ENCODE results near the gene MIDN. TPM values are rescaled to one million over a fixed set of nuclear protein-coding genes. Genes with fewer than 3 reads are reported as not detected.

The MIDN gene
- total RNA-seq, 3 donors from 2014 or later, result 13.8 to 28.5 (median 22.4) TPM

GRCh38 chr19:1233115-1233667, 15.2 kb upstream of the MIDN start:
- H3K27ac ChIP-seq, result no peak overlapping the region
- TF ChIP-seq CTCF (IDR thresholded peaks at IDR 0.05) (no peak), POLR2A (IDR thresholded peaks at IDR 0.05) (no peak), POLR2AphosphoS5 (IDR thresholded peaks at IDR 0.05) (no peak)
- intact Hi-C loops (cut with DNase I; ENCODE audit: low total_unique reads), result no loop called here
- no peak for DNase-seq (ENCODE audit: low spot score in 2 of 2)
- no peaks in the 10 kb centered on the region for H3K27me3 ChIP-seq
- H3K4me1 ChIP-seq, result peaks cover 0 to 5% of the 10 kb centered on the region in 2 donors
- H3K4me3 ChIP-seq, result no peak overlapping the region
- H3K9me3 ChIP-seq, result no peaks in the 10 kb centered on the region
- no peaks in the 10 kb centered on the region for H3K36me3 ChIP-seq

- no peaks in the 10 kb centered on the region for H3K36me3 ChIP-seq
- no peak for DNase-seq (ENCODE audit: low spot score in 2 of 2)
- intact Hi-C loops (cut with DNase I; ENCODE audit: low total_unique reads), result no loop called here
- TF ChIP-seq POLR2A (IDR thresholded peaks at IDR 0.05) (no peak), CTCF (IDR thresholded peaks at IDR 0.05) (no peak), POLR2AphosphoS5 (IDR thresholded peaks at IDR 0.05) (no peak)
- no peaks in the 10 kb centered on the region for H3K9me3 ChIP-seq
- no peak overlapping the region for H3K4me3 ChIP-seq
- no peaks in the 10 kb centered on the region for H3K27me3 ChIP-seq
- no peak overlapping the region for H3K27ac ChIP-seq
- H3K4me1 ChIP-seq, result peaks cover 0 to 5% of the 10 kb centered on the region in 2 donors
Observed at GRCh38 chr19:1234051-1234954, 14.1 kb upstream of the MIDN start.

DNA sequence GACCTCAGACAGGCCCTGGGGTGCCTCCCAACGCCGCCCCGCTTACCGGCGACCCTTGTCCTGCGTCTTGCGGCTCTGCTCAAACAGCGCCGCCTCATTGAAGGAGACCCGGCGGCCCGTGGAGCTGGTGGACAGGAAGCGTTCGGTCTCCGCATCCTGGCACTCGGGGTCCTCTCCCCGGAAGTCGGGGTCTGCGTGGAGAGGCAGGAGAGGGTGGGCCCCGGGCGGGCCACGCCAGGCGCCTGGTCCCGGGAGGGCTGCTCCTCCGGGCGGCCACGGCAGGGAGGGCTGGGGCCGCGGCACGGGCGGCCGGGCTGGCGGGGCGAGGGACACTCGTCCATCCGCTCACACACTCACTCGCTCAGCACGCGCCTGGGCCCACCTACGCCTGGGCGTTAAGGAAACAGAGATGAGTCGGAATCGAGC, 13.4 kb upstream of the MIDN start:
- Histone ChIP-seq H3K4me1 (peaks cover 0 to 5% of the 10 kb centered on the region in 2 donors), H3K27me3 (no peaks in the 10 kb centered on the region), H3K27ac (no peak overlapping the region), H3K36me3 (no peaks in the 10 kb centered on the region), H3K4me3 (no peak overlapping the region), H3K9me3 (no peaks in the 10 kb centered on the region)
- intact Hi-C loops (cut with DNase I; ENCODE audit: low total_unique reads), result no loop called here
- TF ChIP-seq CTCF (IDR thresholded peaks at IDR 0.05) (no peak), POLR2A (IDR thresholded peaks at IDR 0.05) (no peak), POLR2AphosphoS5 (IDR thresholded peaks at IDR 0.05) (no peak)
- no peak for DNase-seq (ENCODE audit: low spot score in 2 of 2)

GRCh38 chr19:1235625-1236538, 12.5 kb upstream of the MIDN start:
- peaks cover 3 to 7% of the 10 kb centered on the region in 2 donors for H3K4me1 ChIP-seq
- TF ChIP-seq POLR2AphosphoS5 (IDR thresholded peaks at IDR 0.05) (no peak), CTCF (IDR thresholded peaks at IDR 0.05) (no peak), POLR2A (IDR thresholded peaks at IDR 0.05) (no peak)
- H3K4me3 ChIP-seq, result peak overlapping the region in 2 of 3 donors; percentile 64 to 87
- no peaks in the 10 kb centered on the region for H3K36me3 ChIP-seq
- no peaks in the 10 kb centered on the region for H3K27me3 ChIP-seq
- DNase-seq (ENCODE audit: low spot score in 2 of 2), result no peak
- H3K9me3 ChIP-seq, result no peaks in the 10 kb centered on the region
- no peak overlapping the region for H3K27ac ChIP-seq
- intact Hi-C loops (cut with DNase I; ENCODE audit: low total_unique reads), result no loop called here

Measured in breast epithelium (tissue), 4 donors.